Epithelial cell of esophagus (primary cell): ENCODE results near the gene DYNLT1.

Source experiments
- DNase-seq: peaks from one replicate; pipeline ENCODE4 v3.0.0; 2010; ENCODE audit warnings: low read depth
- H3K4me3 ChIP-seq: 2 replicates; pipeline ENCODE4 v1.5.1; 2011; ENCODE audit warnings: mild to moderate bottlenecking, low read length, control low read depth
- TF ChIP-seq, protein P1 (sequence below): IDR thresholded peaks from 2 replicates; pipeline ENCODE4 v1.5.1; 2011; ENCODE audit warnings: low read depth, mild to moderate bottlenecking, low read length, control low read depth, inconsistent platforms; ENCODE audit not compliant: insufficient read depth; ENCODE audit errors: missing control alignments

The DYNLT1 gene

DNA sequence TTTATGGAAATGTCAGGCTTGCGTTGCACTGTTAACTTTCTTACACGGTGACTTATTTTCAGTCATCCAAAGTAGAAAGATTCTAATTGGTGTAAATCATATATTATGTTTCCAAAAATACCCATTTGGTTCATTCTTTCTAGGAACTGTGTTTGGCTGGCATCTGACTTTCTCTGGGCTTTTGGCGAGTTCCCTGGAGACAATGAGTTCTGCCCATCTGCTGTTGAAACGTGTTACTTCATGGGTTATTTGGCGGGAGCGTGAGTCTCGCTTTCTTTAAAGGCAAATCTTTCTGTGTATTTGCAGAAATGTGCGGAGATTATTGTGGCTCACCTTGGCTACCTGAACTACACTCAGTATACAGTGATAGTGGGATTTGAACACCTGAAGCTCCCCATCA, 55.2 kb downstream of the DYNLT1 start:
- H3K4me3 ChIP-seq: no peak overlapping the region
- DNase-seq: no peak
- TF ChIP-seq, protein P1, sequence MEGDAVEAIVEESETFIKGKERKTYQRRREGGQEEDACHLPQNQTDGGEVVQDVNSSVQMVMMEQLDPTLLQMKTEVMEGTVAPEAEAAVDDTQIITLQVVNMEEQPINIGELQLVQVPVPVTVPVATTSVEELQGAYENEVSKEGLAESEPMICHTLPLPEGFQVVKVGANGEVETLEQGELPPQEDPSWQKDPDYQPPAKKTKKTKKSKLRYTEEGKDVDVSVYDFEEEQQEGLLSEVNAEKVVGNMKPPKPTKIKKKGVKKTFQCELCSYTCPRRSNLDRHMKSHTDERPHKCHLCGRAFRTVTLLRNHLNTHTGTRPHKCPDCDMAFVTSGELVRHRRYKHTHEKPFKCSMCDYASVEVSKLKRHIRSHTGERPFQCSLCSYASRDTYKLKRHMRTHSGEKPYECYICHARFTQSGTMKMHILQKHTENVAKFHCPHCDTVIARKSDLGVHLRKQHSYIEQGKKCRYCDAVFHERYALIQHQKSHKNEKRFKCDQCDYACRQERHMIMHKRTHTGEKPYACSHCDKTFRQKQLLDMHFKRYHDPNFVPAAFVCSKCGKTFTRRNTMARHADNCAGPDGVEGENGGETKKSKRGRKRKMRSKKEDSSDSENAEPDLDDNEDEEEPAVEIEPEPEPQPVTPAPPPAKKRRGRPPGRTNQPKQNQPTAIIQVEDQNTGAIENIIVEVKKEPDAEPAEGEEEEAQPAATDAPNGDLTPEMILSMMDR: no peak

GRCh38 chr6:158586652-158587051, 57.9 kb downstream of the DYNLT1 start:
- DNase-seq: no peak
- TF ChIP-seq, protein P1: no peak

More at GRCh38 chr6:158586652-158587051, 57.9 kb downstream of the DYNLT1 start:
- H3K4me3 ChIP-seq: no peak overlapping the region
